Measurements from ENCODE around the gene ERAL1.
"Not testable (repeated sequence)": the region's sequence is repeated elsewhere in the genome, so short reads cannot be mapped to it uniquely, and the experiment has no call there.

The ERAL1 gene

DNA sequence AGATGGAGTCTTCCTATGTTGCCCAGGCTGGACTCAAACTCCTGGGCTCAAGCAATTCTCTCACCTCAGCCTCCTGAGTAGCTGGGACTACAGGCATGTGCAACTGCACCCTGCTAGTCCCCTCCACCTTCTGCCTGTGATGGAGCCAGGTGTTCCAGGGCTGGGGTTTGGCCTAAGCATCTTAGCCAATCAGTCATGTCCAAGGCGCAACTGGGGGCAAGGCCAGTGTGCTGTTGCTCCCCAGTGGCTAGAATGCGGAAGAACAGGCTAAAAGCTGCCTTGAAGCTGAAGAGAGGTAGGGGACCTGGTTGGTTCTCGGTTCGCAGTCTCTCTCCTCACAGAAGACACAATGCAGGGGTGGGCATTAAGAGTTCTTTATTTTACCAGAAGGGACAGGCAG is 24.2 kb downstream of the ERAL1 start:
- DNase-seq (ENCODE audit: low read depth in 2 of 2), result no peak

DNA sequence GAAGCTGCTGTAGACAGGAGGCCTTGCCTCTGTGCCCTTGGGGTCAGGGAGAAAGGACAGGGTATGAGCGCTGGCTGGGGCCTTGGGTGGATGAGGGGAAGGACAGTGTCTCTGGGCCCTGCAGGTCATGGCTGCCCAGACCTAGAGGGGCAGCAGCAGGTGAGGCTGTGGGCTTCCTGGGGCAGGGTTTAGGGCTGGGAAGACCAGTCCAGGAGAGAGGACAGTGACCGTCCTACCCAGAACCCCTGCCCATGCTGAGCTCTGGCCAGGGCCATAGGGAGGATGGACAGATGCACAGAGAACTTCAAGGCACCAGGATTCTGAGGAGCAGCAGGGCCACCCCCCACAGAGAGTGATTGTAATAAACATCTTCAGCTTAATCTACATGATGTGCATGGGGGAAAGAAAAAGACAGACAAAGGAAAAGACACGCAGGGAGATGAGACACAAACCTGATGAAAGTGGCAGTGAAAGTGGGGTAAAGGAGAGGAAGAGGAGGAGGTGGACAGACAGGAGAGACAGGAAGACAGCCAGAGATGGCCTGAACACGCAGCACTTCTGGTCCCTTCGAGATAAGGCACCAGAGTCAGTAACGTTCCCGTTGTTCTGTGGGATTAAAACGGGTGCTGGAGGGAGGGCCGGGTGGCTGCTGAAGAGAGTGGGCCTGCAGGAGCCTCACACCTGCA is 25.2 kb downstream of the ERAL1 start:
- DNase-seq (ENCODE audit: low read depth in 2 of 2), result no peak

DNA sequence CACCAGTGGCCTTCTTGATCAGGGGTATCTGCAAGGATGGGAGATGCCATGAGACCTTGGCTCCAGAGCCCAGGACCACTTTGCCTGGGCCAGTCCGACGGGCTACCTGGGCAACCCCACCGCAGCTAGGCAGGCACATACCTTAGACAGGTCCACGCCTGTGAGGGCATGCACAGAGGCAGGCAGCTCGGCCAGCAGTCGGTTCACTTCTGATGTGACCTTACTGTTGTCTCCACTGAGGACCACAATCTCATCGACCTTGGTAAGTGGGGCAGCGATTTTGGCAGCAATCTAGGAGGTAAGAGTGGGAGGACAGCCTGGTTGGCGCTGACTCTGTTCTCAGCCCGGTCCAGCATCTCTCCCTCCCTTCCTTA is 25.7 kb downstream of the ERAL1 start:
- DNase-seq (ENCODE audit: low read depth in 2 of 2), result no peak

DNA sequence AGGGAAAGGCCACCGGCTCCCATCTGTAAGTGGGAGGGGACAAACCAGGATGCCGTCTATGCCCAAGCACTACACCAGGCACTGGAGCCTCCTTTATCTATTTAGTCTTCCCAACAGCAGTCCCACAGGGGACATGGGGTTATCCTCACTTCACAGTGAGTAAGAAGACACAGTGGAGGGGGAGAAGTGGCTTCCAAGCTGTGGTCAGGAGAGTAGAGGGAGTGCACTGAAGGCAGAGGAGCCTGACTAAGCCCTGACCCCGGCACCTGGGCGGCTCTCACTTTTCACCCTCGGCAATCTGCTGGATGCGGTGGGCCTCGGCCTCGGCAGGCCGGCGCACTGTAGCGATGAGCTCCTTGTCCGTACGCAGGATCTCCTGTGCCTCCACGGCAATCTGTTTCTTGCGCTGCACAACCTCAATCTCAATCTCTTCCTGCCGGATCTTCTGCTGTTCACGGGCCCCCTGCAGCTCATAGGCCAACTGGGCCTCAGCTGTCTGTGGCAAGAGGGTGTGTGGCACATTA is 26.8 kb downstream of the ERAL1 start:
- no peak for DNase-seq (ENCODE audit: low read depth in 2 of 2)

DNA sequence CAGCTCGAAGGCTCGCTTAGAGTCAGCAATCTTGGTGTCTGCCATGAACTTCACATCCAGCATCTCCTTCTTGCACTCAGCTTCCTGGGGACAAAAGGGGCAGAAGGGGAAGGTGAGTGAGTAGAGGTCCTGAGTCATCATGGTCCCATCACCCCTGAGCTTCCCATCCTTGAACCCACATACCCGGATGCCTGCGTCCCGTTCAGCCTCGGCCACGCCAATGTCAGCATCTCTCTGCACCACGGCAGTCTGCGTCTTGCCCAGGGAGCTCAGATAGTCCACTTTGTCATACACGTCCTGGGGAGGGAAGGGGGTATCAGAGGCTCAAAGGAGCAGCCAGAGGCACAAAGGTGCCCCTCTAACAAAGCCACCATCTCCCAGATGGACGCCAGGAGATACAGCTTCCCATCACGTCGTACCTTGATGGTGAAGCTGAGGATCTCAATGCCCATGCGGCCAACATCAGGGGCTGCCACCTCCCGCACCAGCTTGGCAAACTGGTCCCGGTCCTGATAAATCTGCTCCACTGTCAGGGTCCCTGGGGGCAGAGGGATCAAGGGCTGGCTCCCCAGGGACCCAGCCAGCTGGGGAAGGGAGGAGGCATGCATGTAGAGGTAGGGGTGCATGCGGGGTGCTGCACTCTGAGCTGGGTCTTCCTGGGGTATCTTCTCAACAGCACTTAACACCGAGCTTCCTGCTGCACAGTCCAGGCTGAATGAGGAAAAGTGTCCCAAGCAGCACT is 27.5 kb downstream of the ERAL1 start:
- no peak for DNase-seq (ENCODE audit: low read depth in 2 of 2)

DNA sequence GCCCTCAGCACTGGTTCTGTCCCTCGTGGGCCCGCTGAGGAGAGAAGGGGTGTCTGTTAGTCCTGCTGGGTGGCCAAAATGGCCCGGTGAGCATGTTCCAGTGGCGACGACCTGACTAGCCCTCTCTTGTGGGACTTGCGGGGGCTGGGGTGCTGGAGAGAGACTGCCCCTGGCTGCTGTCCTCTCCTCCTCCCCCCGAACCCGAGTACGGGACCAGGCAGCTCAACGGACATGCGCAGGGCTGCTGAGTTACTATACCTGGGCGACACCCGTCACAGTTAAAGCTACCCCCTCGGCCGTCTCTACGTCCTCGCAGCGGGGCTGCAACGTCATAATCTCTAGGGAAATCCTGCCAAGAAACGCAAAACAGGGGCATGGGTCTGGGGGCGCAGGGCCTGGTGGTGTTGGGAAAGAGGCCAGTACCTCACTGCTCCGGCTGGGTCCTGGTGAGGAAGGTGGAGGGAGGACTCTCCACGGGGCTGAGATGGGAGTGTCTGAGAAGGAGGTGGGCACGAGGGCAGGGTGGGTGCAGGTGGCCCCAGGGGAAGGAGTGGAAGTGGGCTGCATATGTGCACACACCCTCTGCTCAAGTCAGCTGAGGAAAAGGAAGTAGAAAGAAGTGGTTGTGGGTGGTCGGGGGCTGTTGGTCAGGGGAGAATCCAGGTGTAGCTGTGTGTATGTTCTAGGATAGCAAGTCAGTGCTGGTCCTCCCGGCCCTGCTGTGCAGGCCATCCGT is 29.3 kb downstream of the ERAL1 start:
- no peak for DNase-seq (ENCODE audit: low read depth in 2 of 2)

DNA sequence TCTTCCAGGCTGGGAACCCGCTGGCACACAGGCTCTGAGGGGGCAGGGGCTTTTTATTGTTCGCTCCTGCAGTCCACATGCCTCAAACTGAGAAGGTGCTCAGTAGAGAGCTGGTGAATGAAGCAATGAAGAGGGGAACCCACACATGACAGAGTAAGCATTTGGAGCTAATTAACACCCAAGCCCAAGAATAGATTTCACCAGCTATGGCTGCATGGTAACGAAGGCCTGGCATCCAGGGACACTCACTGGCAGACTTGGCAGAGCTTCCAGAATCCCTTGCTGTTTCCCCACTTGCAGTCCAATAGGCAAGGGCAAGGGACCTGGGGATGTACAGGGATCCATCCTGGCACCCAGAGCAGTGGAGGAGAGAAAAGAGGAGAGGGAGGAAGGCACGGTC is 30.5 kb downstream of the ERAL1 start:
- no peak for DNase-seq (ENCODE audit: low read depth in 2 of 2)

DNA sequence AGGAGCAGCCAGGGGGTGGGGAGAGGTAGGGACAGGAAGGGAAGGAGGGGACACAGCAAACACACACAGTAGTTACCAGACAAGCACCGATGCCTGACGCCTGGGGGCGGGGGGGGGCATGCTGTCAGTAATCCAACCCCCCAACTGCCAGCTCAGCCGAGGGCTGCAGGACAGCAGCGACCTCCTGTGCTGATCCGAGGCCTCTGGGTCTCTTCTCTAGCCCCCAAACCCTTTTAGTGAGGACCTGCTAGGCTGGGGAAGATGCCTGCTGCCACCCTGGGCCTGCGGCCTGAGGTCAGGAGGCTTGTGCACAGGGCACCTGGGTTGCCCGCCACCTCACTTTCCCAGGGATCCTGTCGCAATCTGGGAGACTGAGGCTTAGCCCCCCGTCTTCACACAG is 31.1 kb downstream of the ERAL1 start:
- no peak for DNase-seq (ENCODE audit: low read depth in 2 of 2)

DNA sequence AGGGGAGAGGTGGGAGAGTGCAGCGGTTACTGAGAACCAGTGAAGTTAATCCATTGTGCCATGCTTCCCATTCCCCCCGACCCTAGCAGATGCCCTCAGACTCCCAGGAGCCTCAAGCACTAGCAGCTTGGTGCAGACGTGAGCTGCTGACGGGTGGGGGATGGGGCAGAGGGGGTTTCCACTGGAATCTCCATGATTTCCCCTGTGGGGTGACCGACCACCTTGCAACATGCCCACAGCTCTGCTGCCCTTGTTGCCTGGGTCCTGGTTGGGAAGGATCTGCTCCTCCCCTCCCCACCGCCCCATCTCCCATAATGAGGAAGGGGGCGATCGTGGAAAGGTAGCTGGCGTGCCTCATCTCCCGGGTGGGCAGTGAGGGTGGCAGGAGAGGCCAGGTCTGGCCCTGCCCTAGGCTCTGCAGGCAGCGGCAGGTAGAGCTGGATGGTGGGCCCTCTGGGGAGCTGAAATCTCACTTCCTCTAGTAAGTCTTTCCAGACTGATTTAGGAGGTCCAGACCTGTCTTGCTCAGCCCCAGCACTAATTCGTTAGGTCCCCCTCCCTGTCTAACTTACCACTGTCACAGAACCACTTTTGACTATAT is 33.2 kb downstream of the ERAL1 start:
- DNase-seq (ENCODE audit: low read depth in 2 of 2), result no peak

DNA sequence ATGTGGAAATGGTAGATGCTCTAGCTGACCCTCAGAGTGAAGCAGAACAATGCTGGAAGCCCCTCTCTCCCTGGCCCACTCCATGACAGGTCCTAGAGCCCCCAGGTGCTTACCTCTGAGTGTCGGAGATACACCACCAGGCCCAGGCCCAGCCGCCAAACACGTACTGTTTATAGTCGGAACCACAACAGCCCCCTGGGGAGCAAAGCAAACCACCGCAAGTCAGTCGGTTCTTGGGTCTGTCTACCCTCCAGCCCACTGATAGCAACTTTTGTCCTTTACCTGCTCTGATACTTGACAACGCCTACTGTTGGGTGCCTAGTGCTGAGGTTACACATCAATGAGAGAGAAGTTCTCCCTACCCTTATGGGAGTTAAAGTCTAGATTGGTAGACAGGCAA is 34.0 kb downstream of the ERAL1 start:
- DNase-seq (ENCODE audit: low read depth in 2 of 2), result no peak

DNA sequence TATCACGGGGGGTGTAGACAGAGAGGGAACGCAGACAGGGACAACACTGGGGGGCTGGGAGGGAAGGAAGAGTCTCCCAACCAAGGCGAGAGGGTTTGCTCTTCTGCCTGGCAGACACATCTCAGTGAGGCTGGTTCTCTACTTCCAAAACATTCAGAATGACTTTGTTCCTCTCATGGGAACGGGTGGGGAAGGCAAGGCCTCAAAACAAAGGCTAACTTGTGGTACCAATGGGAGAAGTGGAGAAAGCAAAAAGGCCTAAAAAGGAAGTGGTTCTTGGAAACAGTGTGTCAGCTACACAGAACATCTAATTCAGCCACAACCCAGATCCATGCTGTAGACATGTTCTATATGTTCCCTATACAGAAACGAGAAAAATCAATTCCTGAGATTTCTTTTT is 35.2 kb downstream of the ERAL1 start:
- no peak for DNase-seq (ENCODE audit: low read depth in 2 of 2)

DNA sequence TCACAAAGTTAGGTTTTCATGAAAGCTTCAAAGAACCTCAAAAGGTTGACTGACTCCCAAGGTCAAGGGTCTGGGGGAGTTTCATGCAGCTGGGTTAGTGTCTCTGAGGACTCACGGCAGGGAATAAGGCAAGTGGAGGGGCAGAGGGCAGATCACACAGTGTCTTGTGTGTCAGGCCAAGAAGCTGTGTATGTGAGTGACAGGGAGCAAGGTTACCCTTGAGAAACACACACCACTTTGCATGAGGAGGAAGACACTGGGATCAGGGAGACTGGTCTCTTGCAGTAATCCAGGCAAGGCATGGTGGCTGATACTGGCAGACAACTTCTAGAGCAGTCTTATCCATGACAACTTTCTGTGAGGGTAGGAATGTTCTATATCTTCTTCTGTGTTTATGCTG is 36.4 kb downstream of the ERAL1 start:
- DNase-seq (ENCODE audit: low read depth in 2 of 2), result no peak

DNA sequence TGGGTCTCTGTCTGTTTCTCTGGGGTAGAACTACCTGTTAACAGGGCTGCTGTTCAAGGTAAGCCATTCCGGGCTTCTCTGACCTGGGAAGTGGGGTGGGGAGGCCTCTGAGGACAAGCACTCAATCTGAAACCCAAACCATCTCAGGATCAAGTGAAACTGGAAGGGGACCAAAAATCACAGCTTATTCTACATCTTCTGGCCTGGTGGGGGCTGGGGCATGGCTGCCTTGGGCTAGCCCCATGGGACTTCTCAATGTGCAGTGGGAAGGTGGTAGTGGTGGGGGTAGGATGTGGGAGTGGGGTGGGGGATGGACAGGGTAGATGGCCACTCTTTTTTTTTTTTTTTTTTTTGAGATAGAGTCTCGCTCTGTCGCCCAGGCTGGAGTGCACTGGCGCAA is 37.2 kb downstream of the ERAL1 start:
- DNase-seq (ENCODE audit: low read depth in 2 of 2), result no peak

DNA sequence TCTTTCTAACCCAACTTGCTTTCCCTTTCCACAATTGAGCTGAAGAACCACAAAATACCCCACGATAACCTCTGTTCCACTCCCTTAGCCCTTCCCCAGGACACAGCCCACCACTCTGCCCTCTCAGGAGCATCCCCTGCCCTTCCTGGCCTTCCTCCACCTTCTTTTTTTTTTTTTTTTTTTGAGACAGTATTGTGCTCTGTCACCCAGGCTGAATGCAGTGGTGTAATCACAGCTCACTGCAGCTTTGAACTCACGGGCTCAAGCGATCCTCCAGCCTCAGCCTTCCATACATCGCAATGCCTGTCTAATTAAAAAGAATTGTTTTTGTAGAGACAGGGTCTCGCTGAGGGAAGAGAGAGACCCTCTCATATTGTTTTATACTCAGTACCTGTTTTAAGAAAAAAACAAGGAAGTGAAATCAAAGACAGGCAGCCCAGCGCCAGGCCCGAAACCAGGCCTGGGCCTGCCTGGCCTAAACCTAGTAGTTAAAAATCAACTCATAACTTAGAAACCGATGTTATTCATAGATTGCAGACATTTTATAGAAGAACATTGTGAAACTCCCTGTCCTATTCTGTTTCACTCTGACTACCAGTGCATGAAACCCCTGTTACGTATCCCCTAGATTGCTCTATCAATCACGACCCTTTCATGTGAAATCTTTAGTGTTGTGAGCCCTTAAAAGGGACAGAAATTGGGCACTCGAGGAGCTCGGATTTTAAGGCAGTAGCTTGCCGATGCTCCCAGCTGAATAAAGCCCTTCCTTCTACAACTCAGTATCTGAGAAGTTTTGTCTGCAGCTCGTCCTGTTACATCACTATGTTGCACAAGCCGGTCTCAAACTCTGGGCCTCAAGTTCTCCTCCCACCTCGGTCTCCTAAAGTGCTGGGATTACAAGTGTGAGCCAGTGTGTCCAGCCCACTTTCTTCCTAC is 38.7 kb downstream of the ERAL1 start:
- DNase-seq (ENCODE audit: low read depth in 2 of 2), result not testable (repeated sequence)

DNA sequence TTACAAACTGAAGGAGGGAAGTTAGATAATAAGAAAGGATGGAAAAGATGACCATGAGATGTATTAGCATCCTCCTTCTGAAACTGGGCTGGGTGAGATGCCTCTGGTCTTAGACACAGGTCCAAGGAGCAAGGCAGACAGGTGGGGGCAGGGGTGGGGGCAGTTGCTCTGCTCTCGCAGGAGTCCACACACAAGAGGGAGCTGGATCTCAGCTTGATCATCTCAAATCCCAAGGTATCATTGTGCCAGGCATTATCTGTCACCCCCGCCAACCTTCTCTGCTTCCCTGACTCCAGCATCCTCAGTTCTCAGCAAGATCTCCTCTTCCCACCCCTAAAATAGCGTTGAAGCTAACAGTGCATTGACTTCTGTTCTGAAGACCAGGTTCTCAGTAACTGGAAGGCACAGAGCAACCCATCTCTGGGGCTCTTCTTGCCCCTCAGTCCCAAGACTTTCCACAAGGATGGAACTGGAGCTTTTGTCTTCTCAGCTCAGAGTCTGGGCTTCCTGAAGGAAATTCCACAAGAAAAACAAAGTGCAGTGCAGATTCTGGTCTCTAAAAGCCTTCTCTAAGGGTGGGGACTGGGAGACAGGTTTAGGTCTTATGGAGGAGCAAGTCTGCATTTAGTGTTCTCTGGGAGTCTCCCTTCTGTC is 41.1 kb downstream of the ERAL1 start:
- no peak for DNase-seq (ENCODE audit: low read depth in 2 of 2)

DNA sequence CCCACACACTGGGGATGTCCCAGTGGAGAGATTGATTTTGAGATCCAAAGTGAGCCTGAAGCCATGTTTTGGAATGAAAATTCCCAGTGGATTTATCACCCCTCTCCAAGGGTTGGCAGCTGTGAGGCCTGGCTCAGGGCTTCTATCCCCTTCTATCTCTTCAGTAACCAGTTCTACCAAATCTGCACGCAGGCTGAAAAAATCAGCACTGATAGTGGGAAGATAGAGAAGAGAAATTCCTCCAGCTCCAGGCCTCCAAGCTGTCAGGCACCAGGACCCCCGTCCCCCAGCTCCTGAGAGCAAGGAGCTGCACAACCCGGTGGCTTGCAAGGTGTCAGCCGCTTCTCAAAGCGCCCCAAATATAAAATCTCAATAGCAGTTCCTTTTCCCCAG is 41.7 kb downstream of the ERAL1 start:
- DNase-seq (ENCODE audit: low read depth in 2 of 2), result no peak

DNA sequence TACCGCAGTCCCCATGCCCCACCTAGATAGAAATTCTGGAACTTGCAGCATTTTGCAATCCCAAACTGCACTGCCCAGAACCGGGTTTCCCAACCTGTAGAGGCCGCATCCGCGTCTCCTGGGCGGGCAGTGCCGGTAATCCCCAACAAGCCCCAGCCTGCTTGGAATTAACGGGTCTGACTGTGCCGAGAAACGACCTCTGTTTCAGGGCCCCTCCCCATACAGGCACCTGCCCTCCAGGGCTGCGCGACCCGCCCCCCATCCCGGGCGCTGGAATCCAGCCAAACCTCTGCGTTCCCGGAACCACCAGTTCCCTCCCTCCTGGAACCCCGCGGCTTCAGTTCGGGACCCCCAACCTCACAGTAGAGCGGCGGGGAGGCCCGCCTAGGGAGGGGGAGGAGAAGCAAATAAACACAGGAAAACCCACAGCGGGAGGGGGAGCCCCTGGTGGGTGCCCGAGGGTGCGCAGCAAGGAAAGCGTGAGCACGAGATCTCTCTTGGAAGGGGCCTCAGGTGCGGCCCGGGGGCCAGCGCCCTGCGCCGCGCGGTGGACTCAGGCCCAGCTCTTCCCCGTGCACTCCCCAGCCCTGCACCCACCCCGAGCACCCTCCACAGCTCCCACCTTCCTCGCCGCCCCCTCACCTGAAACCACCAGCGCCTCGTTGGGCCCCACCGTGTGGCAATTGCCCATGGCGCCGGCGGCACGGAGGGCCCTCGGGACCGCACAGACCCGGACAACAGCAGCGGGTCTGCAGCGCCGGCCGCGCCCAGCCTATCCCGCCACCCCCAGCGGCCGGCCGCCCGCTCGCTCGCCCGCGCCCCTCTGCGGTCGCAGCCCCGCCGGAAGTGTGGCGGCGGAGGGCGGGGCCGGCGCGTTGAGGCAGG is 42.3 kb downstream of the ERAL1 start, which contains the start of gene FLOT2:
Gene FLOT2, minus strand, starts transcription at position 850 of the 885 bp plus-strand sequence. Its CDS starts 159 bp downstream, at position 691.
- DNase-seq (ENCODE audit: low read depth in 2 of 2), result peak; percentile 26 to 39

DNA sequence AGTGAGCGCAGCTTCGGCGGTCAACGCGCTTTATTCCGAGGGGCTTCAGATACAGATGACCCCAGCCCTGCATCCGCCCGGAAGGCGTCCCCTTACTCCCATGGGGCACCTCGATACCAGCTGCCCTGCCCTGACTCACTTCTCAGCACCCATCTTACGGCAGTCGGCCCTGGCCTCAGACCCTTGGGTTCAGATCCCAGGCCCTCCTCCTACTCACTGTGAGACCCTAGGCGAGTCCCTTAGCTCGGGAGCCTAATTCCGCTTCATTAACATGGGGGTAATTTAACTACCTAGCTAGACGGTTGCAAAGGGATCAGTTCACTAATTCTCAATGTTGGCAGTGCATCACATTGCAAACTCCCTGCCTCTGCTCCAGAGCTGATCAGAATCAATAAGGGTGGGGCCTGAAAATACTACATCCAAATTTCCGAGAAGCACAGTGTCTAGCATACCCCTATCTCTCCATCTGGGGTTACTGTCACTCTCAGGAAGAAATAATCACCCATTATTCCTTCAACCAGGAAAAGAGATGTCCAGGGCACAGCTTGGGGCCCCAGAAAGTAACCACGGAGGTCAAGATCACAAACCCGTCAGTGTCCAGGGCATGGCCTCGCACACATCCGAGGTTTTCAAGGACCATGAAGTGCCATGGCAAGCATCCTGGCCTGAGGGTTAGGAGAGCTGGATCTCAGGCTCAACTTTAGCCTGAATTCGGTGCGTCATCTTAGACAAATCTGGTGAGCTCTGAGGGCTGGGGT is 43.1 kb downstream of the ERAL1 start:
- DNase-seq (ENCODE audit: low read depth in 2 of 2), result peak in 1 of 2 donors; percentile 8

DNA sequence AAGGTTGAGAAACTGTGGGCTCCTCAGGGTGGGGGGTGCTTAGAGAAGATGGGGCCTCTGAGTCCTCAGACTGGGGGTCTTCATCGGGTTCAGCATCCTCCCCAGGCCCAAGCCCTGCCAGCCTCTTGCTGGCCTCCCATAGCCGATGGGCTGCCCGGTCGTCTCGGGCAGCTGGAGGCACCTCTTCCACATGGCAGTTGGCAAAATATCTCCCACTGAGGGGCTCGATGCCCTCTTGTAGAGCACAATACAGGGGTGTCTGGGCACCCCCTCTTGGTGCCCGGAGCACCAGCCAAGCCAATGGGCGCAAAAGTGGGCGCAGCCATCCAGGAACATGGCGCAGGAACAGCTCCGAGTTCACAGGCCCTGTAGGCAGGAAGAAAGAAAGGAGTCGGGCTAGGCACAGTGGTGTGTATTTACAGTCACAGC is 43.7 kb downstream of the ERAL1 start:
- DNase-seq (ENCODE audit: low read depth in 2 of 2), result no peak
